HG03575 (cell line): ENCODE data around the gene ELOVL5.
"Not testable (repeated sequence)": the region's sequence is repeated elsewhere in the genome, so short reads cannot be mapped to it uniquely, and the experiment has no call there.

Experiments
- ATAC-seq: cut with Tn5 transposase; IDR thresholded peaks from one replicate; pipeline ENCODE4 v1.9.1; 2021; ENCODE audit not compliant: unreplicated experiment, insufficient number of reproducible peaks, low FRiP score; ENCODE audit errors: extremely low read depth

Gene ELOVL5

DNA sequence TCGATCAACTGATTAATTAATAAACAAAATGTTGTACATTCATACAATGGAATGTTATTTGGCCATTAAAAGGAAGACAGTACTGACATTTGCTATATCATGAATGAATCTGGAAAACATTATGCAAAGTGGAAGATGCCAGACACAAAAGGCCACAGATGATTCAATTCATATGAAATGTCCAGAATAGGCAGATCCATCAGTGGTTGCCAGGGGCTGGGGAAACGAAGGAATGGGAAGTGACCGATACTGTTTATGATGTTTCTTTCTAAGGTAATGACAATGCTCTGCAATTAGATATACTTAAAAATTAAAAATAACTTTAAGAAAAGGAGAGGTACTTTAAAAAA, 37.2 kb downstream of the ELOVL5 start:
- ATAC-seq: no peak

DNA sequence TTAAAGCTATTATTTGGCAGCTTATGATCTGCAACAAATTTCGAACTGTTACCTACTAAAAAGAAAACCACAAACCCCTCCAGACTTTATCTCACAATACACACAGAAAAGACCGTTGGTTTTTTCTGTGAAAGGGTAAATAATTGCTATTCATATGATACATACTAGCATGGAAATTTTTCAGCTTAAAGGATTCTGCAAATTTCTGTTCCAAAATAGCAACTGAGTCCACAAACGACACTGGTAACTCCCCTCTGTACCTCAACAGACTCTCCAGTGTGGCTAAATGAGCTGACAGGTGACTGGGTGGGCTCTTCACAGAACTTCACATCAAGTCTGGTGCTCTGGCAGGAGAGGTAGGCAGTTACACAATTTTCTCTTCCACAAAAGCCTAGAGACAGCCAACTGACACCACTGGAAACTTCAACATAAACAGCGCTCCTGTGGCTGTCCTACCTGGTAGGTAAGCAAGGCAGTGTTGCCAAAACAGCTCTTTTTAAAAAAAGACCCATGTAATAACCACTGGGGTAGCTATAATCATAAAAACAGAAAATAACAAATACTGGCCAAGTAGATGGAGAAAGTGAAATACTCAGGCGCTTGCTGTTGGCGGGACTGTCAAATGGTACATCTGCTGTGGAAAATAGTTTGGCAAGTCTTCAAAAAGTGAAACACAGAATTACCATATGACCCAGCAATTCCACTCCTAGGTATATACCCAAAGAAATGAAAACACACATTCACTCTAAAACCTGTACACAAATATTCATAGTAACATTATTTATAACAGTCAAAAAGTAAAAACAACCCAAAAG, 37.8 kb downstream of the ELOVL5 start:
- ATAC-seq: no peak

DNA sequence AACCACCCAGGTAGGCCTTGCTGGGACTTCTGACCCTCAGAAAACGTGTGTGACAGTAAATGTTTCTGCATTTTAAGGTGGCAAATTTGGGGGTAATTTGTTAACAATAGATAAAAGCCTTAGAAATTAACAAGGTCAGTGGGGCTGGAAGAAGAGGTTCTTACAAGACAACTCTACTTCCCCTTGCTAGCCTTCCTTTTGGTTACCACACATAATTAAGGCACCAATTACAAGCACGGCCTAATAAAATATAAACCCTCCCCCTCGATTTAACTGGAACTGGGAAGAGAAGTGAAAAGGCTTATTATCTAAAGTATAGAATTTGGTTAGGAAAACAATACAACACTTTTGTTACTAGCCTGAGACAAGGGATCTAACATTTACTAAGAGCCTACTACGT, 38.8 kb downstream of the ELOVL5 start:
- no peak for ATAC-seq

DNA sequence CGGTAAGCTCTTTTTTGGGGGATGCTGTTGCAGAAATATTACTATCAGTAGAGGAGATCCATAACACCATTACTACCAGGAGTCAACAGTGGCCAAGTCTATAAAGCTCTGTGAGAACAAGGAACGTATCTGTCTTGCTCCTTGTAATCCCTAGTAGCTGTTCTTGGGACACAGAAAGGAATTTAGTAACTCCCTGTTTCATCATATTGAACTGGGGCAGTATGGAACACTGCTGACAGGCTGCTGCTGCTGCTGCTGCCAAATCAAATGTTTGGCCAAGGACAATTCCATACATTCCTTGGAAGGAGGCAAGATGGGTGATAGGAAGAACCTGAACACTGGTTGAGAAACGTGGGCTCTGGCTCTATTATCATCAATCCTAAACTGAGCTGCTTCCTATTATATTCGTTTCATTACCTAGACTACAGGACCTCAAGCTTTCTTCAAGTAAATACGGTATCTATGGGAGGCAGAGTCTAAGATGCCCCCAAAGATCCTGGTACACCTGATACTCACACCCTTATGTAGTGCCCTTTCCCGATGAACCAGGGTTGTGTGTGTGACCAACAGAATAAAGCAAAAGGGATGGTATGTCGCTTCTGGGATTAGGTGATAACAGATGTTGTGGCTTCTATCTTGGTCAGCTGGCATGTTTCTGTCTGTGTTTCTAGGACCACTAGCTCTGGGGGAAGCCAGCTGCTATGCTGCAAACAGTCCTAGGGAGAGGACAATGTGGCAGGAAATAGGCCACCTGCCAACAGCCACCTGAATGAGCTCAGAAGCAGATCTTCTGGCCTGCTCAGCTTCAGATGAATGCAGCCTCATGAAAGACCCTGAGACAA, 39.5 kb downstream of the ELOVL5 start:
- ATAC-seq: no peak

DNA sequence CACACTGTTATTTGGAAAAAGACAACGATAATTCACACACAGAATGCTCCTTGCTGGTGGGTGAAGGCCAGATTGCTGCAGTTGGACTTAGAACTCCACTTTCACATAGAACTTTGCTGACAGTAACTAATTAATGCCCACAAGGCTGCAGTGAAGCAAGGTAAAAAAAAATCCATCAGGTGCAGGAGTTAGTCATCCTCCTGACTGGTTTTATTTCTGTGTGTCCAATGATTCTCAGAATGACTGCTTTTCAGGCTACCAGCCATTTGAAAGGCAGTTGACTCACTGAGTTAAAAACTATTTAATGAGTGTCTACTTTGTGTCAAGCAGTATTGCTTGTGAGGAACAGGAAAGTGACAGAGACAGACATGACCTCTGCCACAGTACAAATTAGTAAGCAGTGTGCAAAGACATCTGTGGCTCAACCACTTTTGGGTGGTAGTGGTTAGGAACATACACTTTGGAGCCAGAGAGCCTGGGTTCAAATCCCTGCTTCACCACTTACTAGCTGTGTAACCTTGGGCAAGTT, 41.9 kb downstream of the ELOVL5 start:
- peak; percentile 62 for ATAC-seq

DNA sequence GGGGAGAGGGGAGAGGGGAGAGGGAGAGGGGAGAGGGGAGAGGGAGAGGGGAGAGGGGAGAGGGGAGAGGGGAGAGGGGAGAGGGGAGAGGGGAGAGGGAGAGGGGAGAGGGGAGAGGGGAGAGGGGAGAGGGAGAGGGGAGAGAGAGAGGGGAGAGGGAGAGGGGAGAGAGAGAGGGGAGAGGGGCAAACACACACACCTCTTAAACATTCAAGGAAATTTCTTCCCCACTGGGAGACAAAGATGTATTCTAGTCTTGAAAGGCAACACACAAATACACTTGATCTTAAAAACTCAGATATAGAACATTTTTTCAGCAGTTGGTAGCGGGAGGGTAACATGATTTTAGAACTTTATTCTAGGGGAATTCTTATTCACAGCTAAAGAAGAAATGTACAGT, 42.5 kb downstream of the ELOVL5 start:
- ATAC-seq: not testable (repeated sequence)

DNA sequence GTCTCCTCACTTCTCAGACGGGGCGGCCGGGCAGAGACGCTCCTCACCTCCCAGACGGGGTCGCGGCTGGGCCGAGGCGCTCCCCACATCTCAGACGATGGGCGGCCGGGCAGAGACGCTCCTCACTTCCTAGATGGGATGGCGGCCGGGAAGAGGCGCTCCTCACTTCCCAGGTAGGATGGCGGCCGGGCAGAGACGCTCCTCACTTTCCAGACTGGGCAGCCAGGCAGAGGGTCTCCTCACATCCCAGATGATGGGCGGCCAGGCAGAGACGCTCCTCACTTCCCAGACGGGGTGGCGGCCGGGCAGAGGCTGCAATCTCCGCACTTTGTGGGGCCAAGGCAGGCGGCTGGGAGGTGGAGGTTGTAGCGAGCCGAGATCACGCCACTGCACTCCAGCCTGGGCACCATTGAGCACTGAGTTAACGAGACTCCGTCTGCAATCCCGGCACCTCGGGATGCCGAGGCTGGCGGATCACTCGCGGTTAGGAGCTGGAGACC, 43.2 kb downstream of the ELOVL5 start:
- ATAC-seq: not testable (repeated sequence)

DNA sequence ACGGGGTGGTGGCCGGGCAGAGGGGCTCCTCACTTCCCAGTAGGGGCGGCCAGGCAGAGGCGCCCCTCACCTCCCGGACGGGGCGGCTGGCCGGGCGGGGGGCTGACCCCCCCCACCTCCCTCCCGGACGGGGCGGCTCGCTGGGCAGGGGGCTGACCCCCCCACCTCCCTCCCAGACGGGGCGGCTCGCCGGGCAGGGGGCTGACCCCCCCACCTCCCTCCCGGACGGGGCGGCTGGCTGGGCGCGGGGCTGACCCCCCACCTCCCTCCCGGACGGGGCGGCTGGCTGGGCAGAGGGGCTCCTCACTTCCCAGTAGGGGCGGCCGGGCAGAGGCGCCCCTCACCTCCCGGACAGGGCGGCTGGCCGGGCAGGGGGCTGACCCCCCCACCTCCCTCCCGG, 43.8 kb downstream of the ELOVL5 start:
- ATAC-seq: not testable (repeated sequence)

DNA sequence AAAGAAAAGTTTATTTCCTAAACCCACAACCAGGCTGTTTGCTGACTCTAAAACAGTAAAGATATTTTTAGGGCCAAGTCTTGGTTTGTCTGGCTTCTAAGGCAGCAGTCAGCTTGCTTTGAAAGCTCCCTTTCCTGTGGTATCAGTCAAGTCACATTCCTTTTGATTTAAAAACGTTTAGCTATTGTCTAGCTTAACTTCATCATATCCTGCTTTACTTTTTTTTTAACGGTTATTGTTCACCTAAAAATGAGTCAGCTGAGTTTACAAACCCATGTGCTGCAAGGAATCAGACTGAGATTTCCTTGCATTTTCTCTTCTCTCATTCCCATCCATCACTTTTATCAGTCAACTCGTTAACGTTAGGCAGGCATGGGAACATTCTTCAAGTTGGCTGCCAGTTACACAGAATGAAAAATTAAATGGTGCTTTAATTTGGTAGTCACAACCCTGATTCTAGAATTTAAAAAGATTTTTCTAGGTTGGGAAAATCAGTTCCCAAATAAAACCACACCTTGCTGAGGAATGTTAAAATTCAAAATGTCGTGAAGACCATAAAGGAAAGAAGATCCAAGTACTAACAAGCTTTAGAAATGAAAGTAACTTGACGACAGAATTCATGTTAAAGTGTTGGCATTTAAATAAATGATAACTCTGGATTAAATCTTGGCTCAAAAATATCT, 45.9 kb downstream of the ELOVL5 start:
- ATAC-seq: no peak

DNA sequence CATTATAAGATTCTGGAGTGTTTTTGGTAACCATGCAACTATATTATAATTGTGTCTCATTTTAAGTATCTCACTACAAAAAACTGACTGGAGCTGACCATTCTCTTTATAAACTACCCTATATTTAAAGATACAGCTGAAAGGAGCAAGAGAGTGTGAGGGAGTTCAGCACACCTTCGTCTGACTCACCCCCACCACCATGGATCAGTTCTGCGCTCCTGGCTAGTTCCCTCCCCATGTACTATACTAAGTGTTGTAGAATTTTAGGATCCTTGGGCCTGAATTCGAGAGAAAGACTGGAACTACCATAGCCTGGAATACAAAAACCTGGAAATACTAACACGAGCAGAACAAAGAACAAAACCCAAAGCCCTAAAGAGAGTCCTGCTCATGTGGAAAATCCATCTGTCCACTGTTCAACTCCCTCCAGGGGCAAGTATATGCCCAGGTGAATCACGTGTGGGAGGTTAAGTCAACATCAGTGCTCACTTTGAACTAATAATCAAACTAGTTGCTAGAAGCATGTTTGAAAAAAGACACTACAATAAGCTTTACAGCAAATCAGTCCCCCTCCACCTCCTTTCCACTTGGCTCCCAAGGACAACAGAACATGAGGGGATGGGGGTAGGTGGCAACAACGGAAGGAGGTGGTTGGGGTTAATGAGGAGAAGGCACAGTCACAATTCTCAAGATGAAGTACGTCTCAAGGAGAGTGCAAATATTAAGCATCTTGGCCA, 46.8 kb downstream of the ELOVL5 start:
- ATAC-seq: no peak

DNA sequence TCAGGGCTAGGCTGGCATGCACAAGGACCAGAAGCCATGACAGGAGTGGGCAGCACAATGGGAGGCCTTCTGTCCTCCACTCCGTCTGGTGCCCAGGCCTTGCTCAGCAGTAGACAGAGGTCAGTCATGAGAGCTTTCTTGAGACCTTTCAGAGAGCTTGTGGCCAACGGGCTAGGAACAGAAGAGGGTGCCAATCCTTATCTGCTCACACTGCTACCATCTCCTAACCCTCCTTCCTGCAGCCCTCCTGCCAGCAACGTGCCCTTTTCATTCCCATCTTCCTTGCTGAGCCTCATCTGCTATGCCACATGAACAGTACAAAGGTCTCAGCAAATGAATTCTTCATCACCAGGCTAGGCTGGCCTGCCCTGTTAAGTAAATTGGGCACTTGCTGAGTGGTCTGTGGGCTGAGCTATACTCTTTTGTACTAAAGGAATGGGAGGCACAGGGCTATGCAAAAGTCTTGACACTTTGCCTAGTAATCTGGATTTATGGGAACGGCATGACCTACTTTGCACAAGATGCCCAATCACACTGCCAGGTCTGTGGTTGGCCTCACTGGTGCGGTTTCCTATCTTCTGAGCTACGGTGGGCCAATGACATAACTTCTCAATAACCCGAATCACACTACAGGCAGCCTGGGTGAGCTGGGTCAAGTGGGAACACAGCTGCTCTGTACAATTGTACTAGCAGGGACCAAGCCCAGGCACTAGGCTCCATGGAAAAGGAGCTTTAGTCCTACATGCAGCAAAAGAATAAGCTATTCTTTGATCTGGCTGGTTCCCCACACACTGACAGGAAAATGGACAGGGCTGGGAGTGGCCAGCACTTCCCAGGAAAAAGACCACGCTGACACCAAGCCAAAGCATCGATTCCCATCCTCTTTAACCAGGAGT, 47.8 kb downstream of the ELOVL5 start:
- no peak for ATAC-seq

DNA sequence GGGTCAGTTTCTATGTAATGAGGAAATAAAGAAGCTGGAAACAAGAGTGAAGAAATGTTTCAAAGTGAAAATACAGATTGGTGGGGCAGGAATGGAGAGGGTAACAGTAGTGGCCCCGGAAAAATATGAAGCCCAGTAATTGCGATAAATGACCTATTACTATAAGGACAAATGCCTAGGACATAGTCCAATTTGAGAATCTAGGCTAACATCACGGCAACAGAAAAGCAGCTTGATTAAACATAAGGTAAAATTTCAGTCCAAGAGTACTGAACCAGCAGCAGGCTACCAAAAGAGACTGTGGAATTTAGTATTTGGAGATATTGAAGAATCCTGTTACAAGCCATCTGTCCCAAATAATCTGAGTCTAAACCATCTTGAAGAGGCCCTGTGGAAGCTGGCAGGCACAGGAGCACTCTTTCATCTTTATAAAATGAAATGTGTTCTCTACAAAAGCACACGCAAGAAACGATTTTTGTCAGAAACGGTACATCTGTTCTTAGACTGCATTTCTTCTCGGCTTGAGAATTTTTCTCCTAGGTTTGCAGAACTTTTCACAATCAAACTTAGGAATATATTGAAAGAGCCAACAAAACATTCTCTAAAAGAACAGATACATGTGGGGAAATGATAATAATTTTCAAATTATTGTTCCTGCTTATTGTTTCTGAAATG, 49.3 kb downstream of the ELOVL5 start:
- ATAC-seq: no peak

DNA sequence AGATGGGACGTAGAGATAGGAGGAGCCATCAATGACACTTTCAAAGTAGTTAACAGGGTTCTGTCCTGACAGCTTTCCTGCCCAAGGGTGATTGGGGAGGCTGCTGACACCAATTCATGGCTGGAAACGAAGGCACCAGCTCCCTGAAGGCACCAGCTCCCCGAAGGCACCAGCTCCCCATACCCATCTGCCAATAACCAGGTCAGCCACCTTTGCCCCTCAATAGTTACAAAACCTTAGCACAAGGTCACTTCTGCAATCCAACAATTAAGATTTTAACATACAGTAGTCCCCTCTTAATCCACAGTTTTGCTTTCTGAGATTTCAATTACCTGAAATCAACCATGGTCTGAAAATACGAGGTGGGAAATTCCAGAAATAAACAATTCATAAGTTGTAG, 51.7 kb downstream of the ELOVL5 start:
- no peak for ATAC-seq

DNA sequence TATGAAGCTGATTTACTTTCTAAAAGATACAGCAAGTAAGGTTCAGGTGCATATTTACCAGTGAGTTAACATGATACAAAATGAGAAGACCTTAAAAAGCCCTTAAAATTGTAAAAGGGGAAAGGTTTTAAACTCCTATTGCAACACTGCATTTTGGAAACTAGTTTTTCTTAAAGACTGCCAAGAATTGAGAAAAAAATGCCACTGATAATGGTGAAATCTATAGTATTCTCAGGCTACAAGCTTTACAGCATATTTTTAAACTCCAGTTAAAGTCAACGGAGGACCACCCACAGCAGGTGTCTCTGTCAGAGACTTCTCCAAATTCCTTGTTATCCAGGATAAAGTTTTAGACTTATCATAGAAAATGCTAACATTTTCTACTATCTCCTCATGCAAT, 53.6 kb downstream of the ELOVL5 start:
- ATAC-seq: no peak

DNA sequence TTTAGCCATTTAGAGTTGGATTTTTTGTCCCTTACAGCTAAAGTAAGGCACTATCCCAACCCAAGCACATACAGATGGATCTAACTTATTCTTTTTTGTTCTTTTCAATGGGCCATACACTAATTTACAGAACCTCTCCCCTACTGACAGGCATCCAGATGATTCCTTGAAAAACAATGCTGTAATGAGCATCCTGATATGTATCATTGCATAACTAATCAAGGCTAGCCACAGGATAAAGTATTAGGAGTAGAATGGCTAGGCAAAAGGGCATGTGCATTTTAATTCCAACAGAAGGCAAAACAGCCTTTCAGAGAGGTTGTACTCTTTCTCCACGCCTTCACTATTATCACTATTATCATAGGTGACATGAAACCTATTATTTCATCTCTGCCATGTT, 54.1 kb downstream of the ELOVL5 start:
- ATAC-seq: no peak

DNA sequence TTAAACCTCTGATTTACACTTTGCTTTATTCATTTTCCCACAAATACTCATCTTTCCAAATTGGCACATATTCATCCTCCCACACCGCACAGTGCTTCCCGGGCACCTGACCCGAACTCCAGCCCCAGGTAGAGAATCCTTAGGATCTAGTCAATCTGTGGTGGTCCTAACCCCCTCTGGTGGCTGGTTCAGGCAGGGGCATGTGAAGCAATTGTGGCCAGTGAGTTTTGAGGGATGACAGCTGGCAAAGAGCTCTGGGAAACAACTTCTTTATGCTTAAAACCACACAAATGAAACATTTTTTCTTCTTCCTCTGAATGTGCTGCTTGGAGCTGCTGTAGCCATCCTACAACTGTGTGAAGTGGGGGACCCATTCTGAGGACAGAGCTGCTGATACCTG, 54.7 kb downstream of the ELOVL5 start:
- ATAC-seq: no peak

DNA sequence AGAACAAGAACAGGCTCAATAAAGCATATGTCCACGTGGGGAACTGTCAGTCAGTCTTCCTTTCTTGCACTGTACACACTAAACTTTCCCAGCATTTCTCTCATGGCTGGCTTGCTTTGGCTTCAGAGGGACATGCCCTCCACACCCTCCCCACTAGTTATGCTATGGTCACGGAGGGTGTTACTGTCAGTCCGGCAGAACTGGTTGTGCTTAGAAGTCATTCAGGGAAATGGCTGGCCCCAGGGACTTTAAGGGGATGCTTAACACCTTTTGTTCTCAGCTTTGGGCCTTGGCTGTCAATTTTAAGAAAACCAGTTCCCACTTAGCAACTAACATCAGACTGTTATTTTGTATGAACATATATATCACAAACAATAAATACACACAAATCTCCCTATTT, 55.1 kb downstream of the ELOVL5 start:
- no peak for ATAC-seq
